ENCODE results near the gene MPHOSPH6. TPM values are rescaled to one million over a fixed set of nuclear protein-coding genes. Genes with fewer than 3 reads are reported as not detected.
"Not testable (repeated sequence)": the region's sequence is repeated elsewhere in the genome, so short reads cannot be mapped to it uniquely, and the experiment has no call there.

MPHOSPH6 gene
- total RNA-seq, 6 experiments from 2014 or later: 5.0 to 22.1 (median 9.4) TPM

- no peaks in the 10 kb centered on the region for H3K4me1 ChIP-seq
- ATAC-seq (no peak), DNase-seq (no peak)
- no peaks in the 10 kb centered on the region for H3K27me3 ChIP-seq
- WGBS (ENCODE audit: insufficient coverage, low coverage, low lambda C conversion rate, missing lambda C conversion rate): 61% methylated on average over 3 of the region's 3 CpGs
- no peak for TF ChIP-seq POLR2A (IDR thresholded peaks at IDR 0.05)
- no peak for TF ChIP-seq CTCF (IDR thresholded peaks at IDR 0.05)
- intact Hi-C loops (cut with DNase I): no loop called here
- no peak overlapping the region for H3K27ac ChIP-seq
- no peak overlapping the region for H3K4me3 ChIP-seq
- no peaks in the 10 kb centered on the region for H3K36me3 ChIP-seq
- H3K9me3 ChIP-seq: no peaks in the 10 kb centered on the region
Measured at GRCh38 chr16:82113741-82114140, 56.3 kb downstream of the MPHOSPH6 start.

- Histone ChIP-seq H3K36me3 (no peaks in the 10 kb centered on the region), H3K4me1 (no peaks in the 10 kb centered on the region), H3K4me3 (no peak overlapping the region), H3K27me3 (no peaks in the 10 kb centered on the region), H3K27ac (no peak overlapping the region), H3K9me3 (no peaks in the 10 kb centered on the region)
- DNase-seq: no peak
- WGBS (ENCODE audit: insufficient coverage, low coverage, low lambda C conversion rate, missing lambda C conversion rate): 82% methylated on average over 2 of the region's 2 CpGs
- no peak for ATAC-seq
- intact Hi-C loops (cut with DNase I): no loop called here
- TF ChIP-seq POLR2A (IDR thresholded peaks at IDR 0.05) (no peak), CTCF (IDR thresholded peaks at IDR 0.05) (no peak)
Measured at GRCh38 chr16:82111944-82112343, 58.1 kb downstream of the MPHOSPH6 start.

- intact Hi-C loops (cut with DNase I); H3K36me3 ChIP-seq; H3K4me3 ChIP-seq; H3K27me3 ChIP-seq; H3K4me1 ChIP-seq; ATAC-seq; DNase-seq; H3K9me3 ChIP-seq; H3K27ac ChIP-seq: not testable (repeated sequence)
- WGBS (ENCODE audit: insufficient coverage, low coverage, low lambda C conversion rate, missing lambda C conversion rate): 47% methylated on average over 3 of the region's 3 CpGs
Measured at GRCh38 chr16:82109266-82109665, 60.8 kb downstream of the MPHOSPH6 start.

GRCh38 chr16:82108774-82109173, 61.2 kb downstream of the MPHOSPH6 start:
- no peaks in the 10 kb centered on the region for H3K36me3 ChIP-seq
- intact Hi-C loops (cut with DNase I): no loop called here
- H3K27ac ChIP-seq: no peak overlapping the region
- no peaks in the 10 kb centered on the region for H3K4me1 ChIP-seq
- no peaks in the 10 kb centered on the region for H3K9me3 ChIP-seq
- TF ChIP-seq POLR2A (IDR thresholded peaks at IDR 0.05) (no peak), CTCF (IDR thresholded peaks at IDR 0.05) (no peak)
- WGBS (ENCODE audit: insufficient coverage, low coverage, low lambda C conversion rate, missing lambda C conversion rate): 89% methylated on average over 6 of the region's 6 CpGs
- ATAC-seq: no peak
- DNase-seq: no peak
- H3K4me3 ChIP-seq: no peak overlapping the region
- no peaks in the 10 kb centered on the region for H3K27me3 ChIP-seq

- ATAC-seq: no peak
- 87% methylated on average over 2 of the region's 2 CpGs for WGBS (ENCODE audit: insufficient coverage, low coverage, low lambda C conversion rate, missing lambda C conversion rate)
- DNase-seq: no peak
Measured at GRCh38 chr16:82108100-82108499, 61.9 kb downstream of the MPHOSPH6 start.

More at GRCh38 chr16:82108100-82108499, 61.9 kb downstream of the MPHOSPH6 start:
- no peaks in the 10 kb centered on the region for H3K36me3 ChIP-seq
- no peak for TF ChIP-seq CTCF (IDR thresholded peaks at IDR 0.05)
- no peak for TF ChIP-seq POLR2A (IDR thresholded peaks at IDR 0.05)
- H3K4me1 ChIP-seq: no peaks in the 10 kb centered on the region
- H3K27me3 ChIP-seq: no peaks in the 10 kb centered on the region
- H3K4me3 ChIP-seq: no peak overlapping the region
- no peak overlapping the region for H3K27ac ChIP-seq
- no peaks in the 10 kb centered on the region for H3K9me3 ChIP-seq
- intact Hi-C loops (cut with DNase I): no loop called here
